SK-N-SH (cell line): Measurements from ENCODE around the gene VGLL4. TPM values are rescaled to one million over a fixed set of nuclear protein-coding genes. Genes with fewer than 3 reads are reported as not detected.

Experiments used
- CTCF ChIA-PET: fragments of 300-600, 350-600 bp; formaldehyde crosslinking; extraction: SDS; loops from one replicate; lab custom pipeline; 2021; lab: Yijun Ruan, JAX
- POLR2A ChIA-PET: fragments of 350-600 bp; sonication (Branson Sonifier 250); formaldehyde crosslinking; extraction: SDS; loops from one replicate; lab custom pipeline; 2020; ENCODE audit warnings: antibody characterized with exemption, inconsistent platforms; lab: Yijun Ruan, JAX
- DNase-seq: peaks from one replicate; pipeline ENCODE4 v3.0.0; 2012
- H2AFZ ChIP-seq: fragments of 200-600 bp; sonication (generic); 2 replicates; pipeline ENCODE4 v1.8.1; 2016; ENCODE audit warnings: antibody characterized with exemption, mild to moderate bottlenecking, low read depth
- H3F3A ChIP-seq: fragments of 200-600 bp; sonication (generic); replicated peaks from 2 replicates; pipeline ENCODE3; 2016; ENCODE audit warnings: antibody characterized with exemption, mild to moderate bottlenecking; ENCODE audit not compliant: insufficient read depth
- H3K27ac ChIP-seq, 2 experiments: fragments of 200-500 bp in 1 of 2; fragments of 200-600 bp in 1 of 2; sonication (Bioruptor generic) in 1 of 2; sonication (generic), shearing (Covaris generic) in 1 of 2; 2 replicates each; pipeline versions ENCODE4 v1.5.1 to v1.6.1; 2014 to 2016; ENCODE audit warnings: low read depth in 2 of 2, inconsistent platforms in 1 of 2, low read length in 1 of 2, mild to moderate bottlenecking in 1 of 2, mixed read lengths in 1 of 2
- H3K27me3 ChIP-seq: fragments of 200-600 bp; sonication (generic), shearing (Covaris generic); 2 replicates; pipeline ENCODE4 v1.6.1; 2016; ENCODE audit warnings: mixed run types; ENCODE audit not compliant: insufficient read depth
- H3K36me3 ChIP-seq, 2 experiments: fragments of 200-500 bp in 1 of 2; fragments of 200-600 bp in 1 of 2; sonication (Bioruptor generic) in 1 of 2; sonication (generic) in 1 of 2; replicated peaks in 1 of 2; 2 replicates each; pipeline versions ENCODE3 to v1.5.1; 2014 to 2016; ENCODE audit warnings: low read length in 1 of 2, mild to moderate bottlenecking in 1 of 2; ENCODE audit not compliant: insufficient read depth in 2 of 2, control insufficient read depth in 1 of 2
- H3K4me1 ChIP-seq, 2 experiments: fragments of 200-500 bp in 1 of 2; fragments of 200-600 bp in 1 of 2; sonication (Bioruptor generic) in 1 of 2; sonication (generic), shearing (Covaris generic) in 1 of 2; 2 replicates each; pipeline versions ENCODE4 v1.5.1 to v1.6.1; 2014 to 2016; ENCODE audit warnings: low read depth in 1 of 2, low read length in 1 of 2, mixed run types in 1 of 2; ENCODE audit not compliant: insufficient read depth in 2 of 2, control insufficient read depth in 1 of 2
- H3K4me2 ChIP-seq: fragments of 200-600 bp; sonication (generic), shearing (Covaris generic); 2 replicates; pipeline ENCODE4 v1.6.1; 2017; ENCODE audit warnings: mixed run types
- H3K4me3 ChIP-seq, 2 experiments: fragments of 200-500 bp in 1 of 2; fragments of 200-600 bp in 1 of 2; sonication (Bioruptor generic) in 1 of 2; sonication (generic), shearing (Covaris generic) in 1 of 2; 2 replicates each; pipeline versions ENCODE4 v1.5.1 to v1.8.1; 2014 to 2016; ENCODE audit warnings: low read depth in 2 of 2, inconsistent platforms in 1 of 2, low read length in 1 of 2, mild to moderate bottlenecking in 1 of 2, mixed read lengths in 1 of 2, moderate library complexity in 1 of 2
- H3K79me2 ChIP-seq: fragments of 200-600 bp; sonication (generic); 2 replicates; pipeline ENCODE4 v1.8.1; 2017; ENCODE audit warnings: mild to moderate bottlenecking; ENCODE audit not compliant: insufficient read depth
- H3K9ac ChIP-seq: fragments of 200-600 bp; sonication (generic); 2 replicates; pipeline ENCODE4 v1.6.1; 2017; ENCODE audit warnings: mixed run types
- H3K9me2 ChIP-seq: fragments of 200-600 bp; sonication (generic); 2 replicates; pipeline ENCODE4 v1.6.1; 2017; ENCODE audit warnings: mixed run types
- H3K9me3 ChIP-seq: fragments of 200-600 bp; sonication (generic); 2 replicates; pipeline ENCODE4 v1.6.1; 2017; ENCODE audit warnings: mixed run types, mild to moderate bottlenecking, moderate library complexity
- H4K20me1 ChIP-seq: fragments of 200-600 bp; sonication (generic); 2 replicates; pipeline ENCODE4 v1.6.1; 2017; ENCODE audit warnings: mild to moderate bottlenecking, mixed run types; ENCODE audit not compliant: insufficient read depth
- EP300 ChIP-seq, 2 experiments: IDR thresholded peaks; 2 replicates each; pipeline versions ENCODE4 v1.4.0 to v1.6.1; 2012; ENCODE audit warnings: borderline replicate concordance in 1 of 2, low read depth in 1 of 2, low read length in 1 of 2
- FOXM1 ChIP-seq: IDR thresholded peaks from 2 replicates; pipeline ENCODE4 v1.4.0; 2012; ENCODE audit warnings: low read depth, mild to moderate bottlenecking
- GATA2 ChIP-seq: sonication (generic); formaldehyde crosslinking; IDR thresholded peaks from 2 replicates; pipeline ENCODE4 v1.5.0; 2020; ENCODE audit warnings: mild to moderate bottlenecking, missing genetic modification reagents
- MXI1 ChIP-seq: IDR thresholded peaks from 2 replicates; pipeline ENCODE4 v1.6.1; 2012; ENCODE audit warnings: mild to moderate bottlenecking, low read depth, low read length, improper control_type of control experiment
- NRF1 ChIP-seq: IDR thresholded peaks from 2 replicates; pipeline ENCODE4 v1.6.1; 2012; ENCODE audit warnings: low read depth, mild to moderate bottlenecking, low read length
- POLR2AphosphoS5 ChIP-seq: IDR thresholded peaks from 2 replicates; pipeline ENCODE4 v1.6.1; 2012; ENCODE audit warnings: low read depth, low read length
- RFX5 ChIP-seq: IDR thresholded peaks from 2 replicates; pipeline ENCODE4 v1.6.1; 2012; ENCODE audit warnings: mild to moderate bottlenecking, improper control_type of control experiment, low read length
- SIN3A ChIP-seq: IDR thresholded peaks from 2 replicates; pipeline ENCODE4 v1.6.1; 2012; ENCODE audit warnings: low read depth, mild to moderate bottlenecking, low read length, moderate library complexity, borderline replicate concordance
- TAF1 ChIP-seq: IDR thresholded peaks from 2 replicates; pipeline ENCODE4 v1.6.1; 2012; ENCODE audit warnings: low read depth, mild to moderate bottlenecking, low read length, moderate library complexity, borderline replicate concordance
- TCF12 ChIP-seq: IDR thresholded peaks from 2 replicates; pipeline ENCODE4 v1.4.0; 2012
- YY1 ChIP-seq: IDR thresholded peaks from 2 replicates; pipeline ENCODE4 v1.4.0; 2012; ENCODE audit warnings: low read depth, mild to moderate bottlenecking
- WGBS: methylation state at CpG from one replicate; pipeline ENCODE4 v1.1.6; 2017; ENCODE audit warnings: low lambda C conversion rate; 5-methylcytosine and 5-hydroxymethylcytosine counted together
- polyA plus RNA-seq, 3 experiments: library from polyadenylated mRNA; depleted of rRNA; stranded (reverse); fragments of >200 nt; gene quantifications; 2 replicates each; pipeline ENCODE4 v1.2.3, GENCODE V29; 2012
- TF ChIP-seq, protein P1 (sequence below): IDR thresholded peaks from 2 replicates; pipeline ENCODE4 v1.4.0; 2012; ENCODE audit warnings: low read depth, borderline replicate concordance
- TF ChIP-seq, protein P2 (sequence below): IDR thresholded peaks from 2 replicates; pipeline ENCODE4 v1.4.0; 2012; ENCODE audit warnings: low read depth, borderline replicate concordance
- TF ChIP-seq, protein P3 (sequence below): IDR thresholded peaks from 2 replicates; pipeline ENCODE4 v1.4.0; 2012; ENCODE audit warnings: low read depth
- TF ChIP-seq, protein P4 (sequence below): fragments of 200-600 bp; sonication (generic); IDR thresholded peaks from 2 replicates; pipeline ENCODE4 v1.6.1; 2017; ENCODE audit warnings: antibody characterized with exemption, mild to moderate bottlenecking, moderate library complexity

Gene VGLL4
- polyA plus RNA-seq, 1 of the 3 experiments (the other 2 are of a cell fraction): 48.9 TPM

DNA sequence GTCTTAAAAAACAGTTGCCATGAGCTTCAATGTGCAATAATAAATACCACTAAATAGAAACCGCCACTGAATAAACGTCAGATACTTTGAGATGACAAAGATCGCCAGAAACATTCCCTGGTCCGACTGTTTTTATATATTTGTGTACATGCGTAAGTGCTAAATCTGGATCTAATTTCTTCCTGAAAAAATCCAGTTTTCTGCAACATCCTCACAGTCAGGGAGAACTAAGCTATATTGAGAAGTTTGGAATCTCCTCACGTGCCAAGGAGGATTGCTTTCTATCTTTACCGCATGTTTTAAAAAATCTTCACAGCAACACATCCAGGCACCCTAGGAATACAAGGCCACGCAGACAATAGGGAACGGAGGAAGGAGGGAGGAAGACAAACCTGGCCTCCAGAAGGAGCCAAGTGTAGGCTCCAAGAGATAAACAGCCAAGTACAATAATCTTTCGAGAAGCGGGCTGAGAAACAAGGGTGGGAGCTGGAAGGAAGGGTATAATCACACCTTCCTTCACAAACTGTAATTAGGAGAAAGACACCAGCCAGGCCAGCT lies 5.7 kb downstream of the VGLL4 start:
- 21% methylated on average over 11 of the region's 11 CpGs for WGBS
- peaks cover 49 to 57% of the 10 kb centered on the region in 2 experiments for H3K4me1 ChIP-seq
- H3K9me3 ChIP-seq: no peaks in the 10 kb centered on the region
- ChIA-PET CTCF (interaction anchor here (0.9 to 3.2 kb wide), 7 partner anchors 9 to 259 kb away, joined by 3 to 18 read pairs (median 3); no protein-coding TSS in a partner anchor), POLR2A (interaction anchor here (0.6 to 1.2 kb wide), 3 partner anchors 25 to 79 kb away, joined by 3 to 4 read pairs (median 3); no protein-coding TSS in a partner anchor)
- TF ChIP-seq TAF1 (no peak), YY1 (no peak), GATA2 (CRISPR knock-in tag) (no peak), RFX5 (peak; percentile 11; the same call in 1 of the 2 replicates), EP300 (IDR thresholded peaks at IDR 0.05; ENCODE audit: borderline replicate concordance in 1 of 2, low read depth in 1 of 2, low read length in 1 of 2) (peak in 1 of 2 experiments; percentile 7; a peak in 1 of 4 replicates), NRF1 (no peak), FOXM1 (no peak), POLR2AphosphoS5 (no peak), SIN3A (no peak), MXI1 (peak; percentile 40), TCF12 (peak; percentile 49; the same call in 1 of the 2 replicates)
- TF ChIP-seq, protein P1, sequence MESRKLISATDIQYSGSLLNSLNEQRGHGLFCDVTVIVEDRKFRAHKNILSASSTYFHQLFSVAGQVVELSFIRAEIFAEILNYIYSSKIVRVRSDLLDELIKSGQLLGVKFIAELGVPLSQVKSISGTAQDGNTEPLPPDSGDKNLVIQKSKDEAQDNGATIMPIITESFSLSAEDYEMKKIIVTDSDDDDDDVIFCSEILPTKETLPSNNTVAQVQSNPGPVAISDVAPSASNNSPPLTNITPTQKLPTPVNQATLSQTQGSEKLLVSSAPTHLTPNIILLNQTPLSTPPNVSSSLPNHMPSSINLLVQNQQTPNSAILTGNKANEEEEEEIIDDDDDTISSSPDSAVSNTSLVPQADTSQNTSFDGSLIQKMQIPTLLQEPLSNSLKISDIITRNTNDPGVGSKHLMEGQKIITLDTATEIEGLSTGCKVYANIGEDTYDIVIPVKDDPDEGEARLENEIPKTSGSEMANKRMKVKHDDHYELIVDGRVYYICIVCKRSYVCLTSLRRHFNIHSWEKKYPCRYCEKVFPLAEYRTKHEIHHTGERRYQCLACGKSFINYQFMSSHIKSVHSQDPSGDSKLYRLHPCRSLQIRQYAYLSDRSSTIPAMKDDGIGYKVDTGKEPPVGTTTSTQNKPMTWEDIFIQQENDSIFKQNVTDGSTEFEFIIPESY: no peak
- TF ChIP-seq, protein P2, sequence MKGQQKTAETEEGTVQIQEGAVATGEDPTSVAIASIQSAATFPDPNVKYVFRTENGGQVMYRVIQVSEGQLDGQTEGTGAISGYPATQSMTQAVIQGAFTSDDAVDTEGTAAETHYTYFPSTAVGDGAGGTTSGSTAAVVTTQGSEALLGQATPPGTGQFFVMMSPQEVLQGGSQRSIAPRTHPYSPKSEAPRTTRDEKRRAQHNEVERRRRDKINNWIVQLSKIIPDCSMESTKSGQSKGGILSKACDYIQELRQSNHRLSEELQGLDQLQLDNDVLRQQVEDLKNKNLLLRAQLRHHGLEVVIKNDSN: no peak
- TF ChIP-seq, protein P3, sequence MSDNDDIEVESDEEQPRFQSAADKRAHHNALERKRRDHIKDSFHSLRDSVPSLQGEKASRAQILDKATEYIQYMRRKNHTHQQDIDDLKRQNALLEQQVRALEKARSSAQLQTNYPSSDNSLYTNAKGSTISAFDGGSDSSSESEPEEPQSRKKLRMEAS: no peak
- TF ChIP-seq, protein P4, sequence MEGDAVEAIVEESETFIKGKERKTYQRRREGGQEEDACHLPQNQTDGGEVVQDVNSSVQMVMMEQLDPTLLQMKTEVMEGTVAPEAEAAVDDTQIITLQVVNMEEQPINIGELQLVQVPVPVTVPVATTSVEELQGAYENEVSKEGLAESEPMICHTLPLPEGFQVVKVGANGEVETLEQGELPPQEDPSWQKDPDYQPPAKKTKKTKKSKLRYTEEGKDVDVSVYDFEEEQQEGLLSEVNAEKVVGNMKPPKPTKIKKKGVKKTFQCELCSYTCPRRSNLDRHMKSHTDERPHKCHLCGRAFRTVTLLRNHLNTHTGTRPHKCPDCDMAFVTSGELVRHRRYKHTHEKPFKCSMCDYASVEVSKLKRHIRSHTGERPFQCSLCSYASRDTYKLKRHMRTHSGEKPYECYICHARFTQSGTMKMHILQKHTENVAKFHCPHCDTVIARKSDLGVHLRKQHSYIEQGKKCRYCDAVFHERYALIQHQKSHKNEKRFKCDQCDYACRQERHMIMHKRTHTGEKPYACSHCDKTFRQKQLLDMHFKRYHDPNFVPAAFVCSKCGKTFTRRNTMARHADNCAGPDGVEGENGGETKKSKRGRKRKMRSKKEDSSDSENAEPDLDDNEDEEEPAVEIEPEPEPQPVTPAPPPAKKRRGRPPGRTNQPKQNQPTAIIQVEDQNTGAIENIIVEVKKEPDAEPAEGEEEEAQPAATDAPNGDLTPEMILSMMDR: no peak
- H3K27me3 ChIP-seq: no peaks in the 10 kb centered on the region
- peaks cover 0 to 12% of the 10 kb centered on the region in 2 experiments for H3K36me3 ChIP-seq
- peaks cover 100% of the 10 kb centered on the region for H3K79me2 ChIP-seq
- H3K9ac ChIP-seq: peak overlapping the region; percentile 66
- H3K4me2 ChIP-seq: peak overlapping the region; percentile 84
- peak overlapping the region; percentile 91 to 98 for H3K27ac ChIP-seq
- peaks cover 20% of the 10 kb centered on the region for H3F3A ChIP-seq
- peak overlapping the region; percentile 30 to 71 for H3K4me3 ChIP-seq
- H2AFZ ChIP-seq: no peak overlapping the region
- H4K20me1 ChIP-seq: peaks cover 77% of the 10 kb centered on the region
- no peaks in the 10 kb centered on the region for H3K9me2 ChIP-seq
- DNase-seq: no peak
